Muscle of leg (tissue), 11 donors: ENCODE measurements around the gene NFATC3. TPM values are rescaled to one million over a fixed set of nuclear protein-coding genes. Genes with fewer than 3 reads are reported as not detected.

Experiments used
- DNase-seq: peaks from one replicate; pipeline ENCODE4 v3.0.0; 2013
- H3K27ac ChIP-seq: one replicate; pipeline ENCODE4 v1.5.1; 2013; ENCODE audit warnings: mild to moderate bottlenecking, low read length, control low read depth
- H3K27me3 ChIP-seq: one replicate; pipeline ENCODE4 v1.6.1; 2013; ENCODE audit warnings: low read length; ENCODE audit not compliant: control insufficient read depth, insufficient read depth
- H3K36me3 ChIP-seq: one replicate; pipeline ENCODE4 v1.6.1; 2013; ENCODE audit warnings: low read length; ENCODE audit not compliant: control insufficient read depth, insufficient read depth
- H3K4me1 ChIP-seq: one replicate; pipeline ENCODE4 v1.6.1; 2013; ENCODE audit warnings: low read length; ENCODE audit not compliant: control insufficient read depth, insufficient read depth
- H3K4me3 ChIP-seq: one replicate; pipeline ENCODE4 v1.5.1; 2013; ENCODE audit warnings: low read length, control low read depth
- H3K9me3 ChIP-seq: replicated peaks from 2 replicates; pipeline ENCODE4 v1.6.1; 2013; ENCODE audit warnings: low read depth, low read length; ENCODE audit not compliant: control insufficient read depth
- WGBS: methylation state at CpG from one replicate; pipeline ENCODE4 v1.1.5; 2013; ENCODE audit warnings: missing lambda C conversion rate; ENCODE audit not compliant: insufficient coverage; 5-methylcytosine and 5-hydroxymethylcytosine counted together
- polyA plus RNA-seq, 8 donors: library from polyadenylated mRNA; unstranded; fragments of 120-200 nt; gene quantifications; one replicate each; pipeline versions ENCODE4 v1.2.1 to v1.2.3, GENCODE V29; 2013; ENCODE audit warnings: inconsistent platforms in 1 of 8, low replicate concordance in 1 of 8; ENCODE audit not compliant: insufficient read length in 8 of 8, insufficient read depth in 1 of 8
- total RNA-seq: library from RNA; stranded (reverse); fragments of 120-200 nt; gene quantifications from one replicate; pipeline ENCODE4 v1.2.4, GENCODE V29; 2013

The NFATC3 gene
- total and polyA plus RNA-seq, 9 donors = 22.0 to 39.0 (median 26.0) TPM

DNA sequence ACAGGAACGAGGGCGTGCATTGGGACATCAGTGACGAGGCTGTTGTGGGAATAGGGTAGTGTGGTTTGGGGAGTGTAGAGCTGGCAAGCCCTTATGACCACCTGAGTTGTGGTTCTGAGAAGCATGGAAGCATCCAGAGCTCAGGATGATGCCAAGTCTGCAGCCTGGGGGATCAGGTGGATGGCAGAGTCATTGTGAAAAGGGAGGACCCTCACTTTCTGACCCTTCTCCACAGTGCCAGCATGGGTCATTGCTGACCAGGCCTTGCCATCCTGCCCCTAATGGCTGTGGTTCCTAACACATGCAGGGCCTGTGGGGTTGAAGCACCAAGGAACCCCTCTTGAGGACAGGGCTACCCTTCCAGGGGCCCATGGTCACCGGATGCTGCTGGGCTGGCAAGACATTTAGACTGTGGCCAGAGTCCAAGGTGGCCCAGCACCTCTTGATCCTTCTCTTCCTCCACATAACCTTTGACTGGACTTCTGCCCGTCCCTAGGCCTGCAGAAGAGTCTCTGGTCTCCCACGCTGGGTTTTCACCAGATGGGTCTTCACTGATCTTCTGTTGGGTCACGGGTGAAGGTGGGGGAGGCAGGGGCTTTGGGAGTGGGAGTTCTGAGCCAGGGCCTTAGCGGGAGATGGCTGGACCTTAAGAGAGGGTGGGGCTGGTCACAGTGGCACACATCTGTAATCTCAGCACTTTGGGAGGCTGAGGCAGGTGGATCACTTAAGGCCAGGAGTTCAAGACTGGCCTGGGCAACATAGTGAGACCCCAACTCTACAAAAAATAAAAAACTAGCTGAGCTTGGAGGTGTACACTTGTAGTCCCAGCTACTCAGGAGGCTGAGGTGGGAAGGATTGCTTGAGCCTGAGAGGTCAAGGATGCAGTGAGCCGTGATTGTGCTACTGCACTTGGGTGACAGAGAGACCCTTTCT, 158.0 kb downstream of the NFATC3 start:
- no peak overlapping the region for H3K4me3 ChIP-seq
- 70% methylated on average over 7 of the region's 9 CpGs for WGBS
- H3K27me3 ChIP-seq = peaks cover 3% of the 10 kb centered on the region
- no peaks in the 10 kb centered on the region for H3K9me3 ChIP-seq
- H3K27ac ChIP-seq = no peak overlapping the region
- DNase-seq = no peak
- H3K36me3 ChIP-seq = no peaks in the 10 kb centered on the region
- H3K4me1 ChIP-seq = peaks cover 42% of the 10 kb centered on the region

DNA sequence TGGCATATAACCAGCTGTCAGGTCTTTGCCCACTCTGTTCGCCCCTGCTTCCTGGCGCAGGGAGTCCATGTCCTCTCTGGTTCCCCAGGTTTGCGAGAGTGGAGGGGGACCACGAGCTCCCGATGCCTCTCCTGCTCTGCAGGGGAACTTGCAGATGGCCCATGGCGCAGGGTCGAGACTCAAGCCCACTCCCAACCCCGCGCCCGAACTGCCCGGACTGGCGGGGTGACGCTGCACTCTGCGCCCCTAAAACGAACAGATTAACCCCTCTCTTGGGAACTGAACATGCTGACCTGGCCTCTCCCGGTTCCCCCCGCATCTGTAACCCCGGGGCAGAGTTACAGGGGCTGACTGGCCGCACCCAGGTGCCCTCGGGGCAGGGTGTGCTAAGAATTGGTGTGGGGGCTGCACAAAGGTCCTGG, 159.3 kb downstream of the NFATC3 start:
- Histone ChIP-seq H3K36me3 (peaks cover 6% of the 10 kb centered on the region), H3K27me3 (peaks cover 3% of the 10 kb centered on the region), H3K9me3 (no peaks in the 10 kb centered on the region), H3K27ac (no peak overlapping the region), H3K4me3 (peak overlapping the region; percentile 82), H3K4me1 (peaks cover 48% of the 10 kb centered on the region)
- WGBS = 4% methylated on average over 20 of the region's 20 CpGs
- no peak for DNase-seq

DNA sequence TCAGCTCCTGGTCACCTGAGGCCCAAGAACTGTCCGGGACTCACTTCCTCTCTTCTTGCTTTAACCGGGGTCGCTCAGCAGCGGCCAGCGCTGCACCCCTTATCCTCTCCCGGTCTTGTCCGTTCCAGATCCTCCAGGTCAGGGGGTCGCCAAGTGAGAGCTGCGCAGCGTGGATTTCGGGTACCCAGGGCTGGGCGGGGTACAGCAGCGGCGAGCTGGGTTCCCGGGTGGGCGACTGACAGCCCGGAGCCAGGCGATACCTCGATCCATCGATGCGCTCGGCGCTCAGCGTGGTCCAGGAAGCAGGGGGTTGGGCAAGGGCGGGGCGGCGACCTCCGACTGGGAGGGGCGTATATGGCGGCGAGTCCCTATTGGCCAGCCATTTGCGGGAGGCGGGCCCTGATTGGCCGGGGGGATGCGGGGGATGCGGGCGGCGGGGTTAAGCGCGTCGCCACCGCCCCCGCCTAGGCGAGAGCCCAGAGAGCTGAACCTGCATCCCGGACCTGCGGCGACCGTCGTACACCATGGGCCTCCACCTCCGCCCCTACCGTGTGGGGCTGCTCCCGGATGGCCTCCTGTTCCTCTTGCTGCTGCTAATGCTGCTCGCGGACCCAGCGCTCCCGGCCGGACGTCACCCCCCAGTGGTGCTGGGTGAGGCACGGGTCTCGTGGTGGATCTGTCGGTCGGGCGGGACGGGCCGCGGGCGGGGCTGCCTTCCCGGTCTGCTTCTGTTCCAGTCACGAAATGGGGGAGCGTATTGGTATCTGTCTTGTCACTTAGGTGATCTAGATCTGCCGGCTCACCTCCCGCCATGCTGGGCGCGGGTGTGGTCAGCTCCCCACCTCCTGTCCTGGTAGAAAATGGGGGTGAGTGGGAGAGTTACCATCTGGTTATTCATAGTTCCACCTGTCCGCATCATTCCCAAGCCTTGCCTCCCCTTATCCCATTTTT, 160.0 kb downstream of the NFATC3 start, which contains the start of gene PLA2G15:
Gene PLA2G15 (plus strand): TSS at position 471 of the 951 bp plus-strand sequence. CDS start 54 bp downstream, at position 525.
- peak within 1 kb of the TSS; percentile 37 for H3K27ac ChIP-seq

DNA sequence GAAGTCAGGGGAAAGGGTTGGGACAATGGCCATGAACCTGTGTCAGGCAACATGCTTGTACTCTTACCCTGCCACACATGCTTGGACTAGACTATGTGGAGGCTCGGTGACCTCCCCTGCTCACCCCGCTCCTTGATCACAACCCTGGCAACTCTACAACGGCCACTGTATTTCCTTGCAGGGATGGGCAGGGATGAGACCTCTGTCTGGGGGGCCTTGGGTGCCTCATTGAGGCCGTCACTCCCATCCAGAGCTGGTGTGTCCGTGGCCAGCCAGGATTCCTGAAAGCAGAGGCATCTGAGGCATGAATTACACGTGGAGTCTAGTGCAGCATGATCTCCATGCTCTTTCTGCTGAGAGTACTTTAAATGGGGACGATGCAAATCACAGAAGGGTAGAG, 161.0 kb downstream of the NFATC3 start:
- DNase-seq = no peak
- Histone ChIP-seq H3K4me3 (peak overlapping the region; percentile 82), H3K27me3 (no peaks in the 10 kb centered on the region), H3K9me3 (no peaks in the 10 kb centered on the region), H3K36me3 (peaks cover 10% of the 10 kb centered on the region), H3K4me1 (peaks cover 46% of the 10 kb centered on the region), H3K27ac (peak overlapping the region; percentile 26)
- WGBS = 78% methylated on average over 6 of the region's 7 CpGs

More for the DNA sequence above, 160.0 kb downstream of the NFATC3 start, which contains the start of gene PLA2G15:
- Histone ChIP-seq H3K27me3 (no peaks in the 10 kb centered on the region), H3K4me3 (peak within 1 kb of the TSS; percentile 82), H3K4me1 (peaks cover 42% of the 10 kb centered on the region), H3K36me3 (peaks cover 6% of the 10 kb centered on the region), H3K9me3 (no peaks in the 10 kb centered on the region)
- WGBS = 0% methylated on average over 59 of the region's 75 CpGs
- peak; percentile 98 for DNase-seq

DNA sequence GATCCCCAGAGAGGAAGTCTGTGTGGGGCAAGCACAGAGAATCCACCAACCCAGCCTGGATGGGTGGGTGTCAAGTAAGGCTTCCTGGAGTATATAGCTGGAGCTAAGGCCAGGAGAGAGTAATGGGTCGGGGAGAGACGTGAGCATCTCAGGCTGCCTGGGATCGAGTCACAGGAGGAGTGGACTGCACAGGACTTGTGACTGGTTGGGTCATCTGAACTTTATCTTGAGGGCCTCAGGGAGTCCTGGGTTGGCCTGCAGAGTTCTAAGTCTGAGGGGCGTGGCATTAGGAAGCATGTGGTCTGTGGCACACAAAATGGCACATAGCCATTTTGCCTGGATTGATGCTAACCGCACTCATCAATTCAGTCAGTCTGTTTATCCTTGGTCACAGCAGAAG, 161.5 kb downstream of the NFATC3 start:
- Histone ChIP-seq H3K4me3 (no peak overlapping the region), H3K4me1 (peaks cover 51% of the 10 kb centered on the region), H3K36me3 (peaks cover 12% of the 10 kb centered on the region), H3K9me3 (no peaks in the 10 kb centered on the region), H3K27ac (peak overlapping the region; percentile 35), H3K27me3 (no peaks in the 10 kb centered on the region)
- DNase-seq = no peak
- 77% methylated on average over 5 of the region's 5 CpGs for WGBS

DNA sequence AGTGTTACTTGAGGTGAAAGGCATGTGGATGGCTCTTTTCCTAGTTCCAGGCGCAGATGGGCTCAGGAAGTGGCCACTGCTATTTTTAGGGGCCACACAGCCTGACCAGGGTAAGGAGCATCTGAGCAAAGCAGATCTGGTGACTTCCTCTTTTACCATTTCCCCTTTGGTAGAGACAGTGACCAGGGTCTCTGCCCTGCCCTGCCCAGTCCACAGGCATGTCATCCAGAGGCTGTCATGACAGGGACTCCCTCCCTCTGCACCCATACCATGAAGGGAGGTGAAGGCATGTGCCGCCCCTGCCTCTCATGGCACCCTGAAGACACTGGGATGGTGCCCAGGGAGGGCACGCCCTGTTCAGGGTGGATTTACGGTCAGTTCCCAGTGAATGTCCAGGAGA, 162.2 kb downstream of the NFATC3 start:
- H3K4me1 ChIP-seq = peaks cover 56% of the 10 kb centered on the region
- H3K4me3 ChIP-seq = no peak overlapping the region
- WGBS = 90% methylated on average over 4 of the region's 4 CpGs
- peak; percentile 69 for DNase-seq
- no peaks in the 10 kb centered on the region for H3K27me3 ChIP-seq
- peak overlapping the region; percentile 65 for H3K27ac ChIP-seq
- peaks cover 12% of the 10 kb centered on the region for H3K36me3 ChIP-seq
- no peaks in the 10 kb centered on the region for H3K9me3 ChIP-seq

DNA sequence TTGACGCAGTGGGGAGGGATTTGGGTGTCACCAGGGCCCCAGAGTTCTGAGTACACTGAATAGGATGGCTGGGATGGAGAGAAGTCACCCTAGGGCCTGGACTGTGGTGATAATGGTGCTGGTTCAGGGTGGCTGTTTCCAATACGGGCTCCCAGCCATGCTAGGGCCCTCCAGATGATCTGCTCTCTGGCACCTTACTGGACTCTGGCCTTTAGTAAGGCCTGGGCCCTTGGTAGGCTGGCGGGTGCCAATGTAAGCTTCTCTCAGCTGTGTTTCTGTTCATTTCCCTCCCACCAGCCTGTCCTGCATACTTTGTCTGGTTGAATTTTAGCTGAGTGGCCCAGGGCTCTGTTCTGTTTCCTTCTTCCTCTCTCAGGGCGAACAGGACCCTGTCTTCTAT, 162.8 kb downstream of the NFATC3 start:
- Histone ChIP-seq H3K9me3 (no peaks in the 10 kb centered on the region), H3K4me1 (peaks cover 61% of the 10 kb centered on the region), H3K27ac (peak overlapping the region; percentile 65), H3K36me3 (peaks cover 13% of the 10 kb centered on the region), H3K27me3 (no peaks in the 10 kb centered on the region), H3K4me3 (no peak overlapping the region)
- DNase-seq = no peak
- WGBS = 77% methylated on average over 3 of the region's 4 CpGs

DNA sequence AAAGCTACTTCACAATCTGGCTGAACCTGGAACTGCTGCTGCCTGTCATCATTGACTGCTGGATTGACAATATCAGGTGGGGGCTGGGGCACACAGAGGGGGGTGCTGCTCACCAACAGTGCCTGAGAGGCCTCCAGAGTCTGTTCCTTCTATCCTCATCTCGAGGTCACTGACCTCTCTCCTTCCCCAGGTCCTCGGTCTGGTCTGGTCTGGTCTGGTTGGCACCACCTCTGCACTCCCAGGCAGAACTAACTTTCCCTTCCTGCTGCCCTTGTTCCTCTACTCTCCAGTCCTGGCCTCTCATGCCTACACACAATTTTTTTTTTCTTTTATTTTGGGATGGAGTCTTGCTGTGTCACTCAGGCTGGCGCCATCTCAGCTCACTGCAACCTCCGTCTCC, 164.2 kb downstream of the NFATC3 start:
- Histone ChIP-seq H3K9me3 (no peaks in the 10 kb centered on the region), H3K27ac (peak overlapping the region; percentile 47), H3K27me3 (no peaks in the 10 kb centered on the region), H3K36me3 (peaks cover 19% of the 10 kb centered on the region), H3K4me1 (peaks cover 62% of the 10 kb centered on the region), H3K4me3 (no peak overlapping the region)
- 100% methylated on average over 4 of the region's 4 CpGs for WGBS
- DNase-seq = no peak

DNA sequence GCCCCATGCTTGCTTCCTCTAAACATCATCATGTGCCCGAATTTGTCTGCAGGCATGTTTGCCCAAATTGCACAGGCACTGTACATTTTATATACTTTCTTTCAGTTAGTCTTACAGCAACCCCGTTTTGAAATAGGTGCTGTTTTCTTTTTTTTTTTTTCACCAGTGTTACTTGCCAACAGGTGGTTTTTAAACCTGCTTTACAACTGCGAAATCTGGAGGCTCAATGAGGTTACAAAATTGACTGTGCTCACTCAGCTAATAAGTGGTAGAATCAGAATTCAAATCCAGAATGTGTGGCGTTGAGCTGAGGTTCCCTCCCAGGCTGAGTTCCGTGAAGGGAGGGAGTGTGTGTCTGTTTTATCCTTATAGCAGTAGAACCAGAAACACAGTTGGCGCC, 165.8 kb downstream of the NFATC3 start:
- Histone ChIP-seq H3K9me3 (no peaks in the 10 kb centered on the region), H3K27me3 (no peaks in the 10 kb centered on the region), H3K4me3 (no peak overlapping the region), H3K27ac (peak overlapping the region; percentile 81), H3K4me1 (peaks cover 54% of the 10 kb centered on the region), H3K36me3 (peaks cover 34% of the 10 kb centered on the region)
- WGBS = 91% methylated on average over 4 of the region's 6 CpGs
- no peak for DNase-seq

DNA sequence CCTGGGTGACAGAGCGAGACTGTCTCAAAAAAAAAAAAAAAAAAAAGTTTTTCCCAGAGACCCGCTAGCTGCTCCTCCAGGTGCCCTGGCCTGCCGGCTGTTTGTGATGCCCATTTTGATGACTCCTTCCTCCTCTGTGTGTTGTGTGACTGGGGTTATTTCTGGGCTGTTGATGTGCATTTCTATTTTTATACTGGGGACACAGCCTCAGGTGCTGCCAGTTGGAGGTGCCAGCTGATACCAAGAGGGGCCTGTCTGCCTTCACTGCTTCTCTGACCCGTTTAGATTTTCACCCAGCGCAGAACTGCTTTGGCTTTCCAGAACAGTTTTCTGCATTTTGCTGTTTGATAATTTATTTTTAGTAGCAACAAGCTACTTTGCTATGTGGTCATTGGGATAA, 166.7 kb downstream of the NFATC3 start:
- Histone ChIP-seq H3K36me3 (peaks cover 38% of the 10 kb centered on the region), H3K9me3 (no peaks in the 10 kb centered on the region), H3K27ac (peak overlapping the region; percentile 91), H3K27me3 (no peaks in the 10 kb centered on the region), H3K4me1 (peaks cover 45% of the 10 kb centered on the region), H3K4me3 (no peak overlapping the region)
- peak; percentile 66 for DNase-seq
- WGBS = 94% methylated on average over 2 of the region's 5 CpGs
